ENCODE results near the gene TLX3. TPM values are rescaled to one million over a fixed set of nuclear protein-coding genes. Genes with fewer than 3 reads are reported as not detected.

Gene TLX3
- total and polyA plus RNA-seq, 10 of the 15 experiments (the other 5 are each of a cell fraction or from before 2014, with no cell fraction given) = not detected

DNA sequence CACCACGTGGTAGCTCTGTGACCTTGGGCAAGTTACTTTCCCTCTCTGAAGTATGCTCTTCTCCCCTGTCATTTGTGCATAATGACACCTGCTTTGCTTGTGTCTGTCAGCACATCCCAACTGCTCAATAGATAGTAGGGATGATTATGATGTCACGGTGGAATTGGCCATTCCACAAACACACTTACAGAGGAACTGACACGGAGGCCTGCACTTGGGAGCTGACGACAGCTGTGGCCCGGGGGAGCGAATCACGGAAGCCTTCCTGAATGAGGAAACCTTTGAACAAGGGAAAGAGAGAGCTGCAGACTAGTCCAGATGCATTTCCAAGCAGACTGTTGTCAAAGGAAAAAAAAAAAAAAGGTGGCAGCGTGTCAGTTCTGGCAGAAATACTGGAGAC lies 21.0 kb downstream of the TLX3 start (continued):
- no peak for TF ChIP-seq PML (IDR thresholded peaks at IDR 0.05; ENCODE audit: low read length)

DNA sequence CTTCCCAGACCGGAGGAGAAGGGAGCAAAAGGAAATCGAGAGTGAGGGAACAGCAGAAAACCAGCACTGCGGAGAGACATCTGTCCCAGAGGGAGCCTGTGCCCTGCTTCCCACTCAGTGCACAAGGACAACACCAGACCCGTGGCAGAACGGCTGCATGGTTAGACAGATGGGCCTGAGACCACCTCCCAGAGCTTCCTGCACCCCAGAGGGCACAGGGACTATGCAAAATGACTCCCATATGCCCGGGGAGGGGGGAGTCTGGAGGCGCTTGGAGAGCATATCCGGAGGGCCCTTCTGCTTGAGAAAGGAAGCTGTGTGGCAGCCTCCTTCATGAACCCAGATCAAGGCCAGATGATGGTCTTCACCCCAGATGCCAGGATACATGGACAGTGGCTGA lies 26.6 kb downstream of the TLX3 start:
- no TSS peak for BruUV-seq (replicated peaks)
- Histone ChIP-seq H3K4me1 (ENCODE audit: control insufficient read depth, insufficient read depth, low read length) (no peaks in the 10 kb centered on the region), H3K79me2 (ENCODE audit: control insufficient read depth, insufficient read depth, low read length) (no peaks in the 10 kb centered on the region), H3K36me3 (ENCODE audit: control insufficient read depth in 2 of 2, insufficient read depth in 2 of 2, low read length in 1 of 2) (no peaks in the 10 kb centered on the region), H3K4me3 (no peak overlapping the region), H4K20me1 (ENCODE audit: control insufficient read depth, insufficient read depth) (no peaks in the 10 kb centered on the region), H3K4me2 (ENCODE audit: control insufficient read depth, insufficient read depth) (no peak overlapping the region), H2AFZ (ENCODE audit: control insufficient read depth, low read depth, low read length) (no peak overlapping the region), H3K27ac (ENCODE audit: control insufficient read depth, insufficient read depth) (no peak overlapping the region), H3K9ac (ENCODE audit: control insufficient read depth, insufficient read depth, low read length) (no peak overlapping the region), H3K27me3 (replicated peaks in 1 of 2; ENCODE audit: control insufficient read depth in 2 of 2, insufficient read depth in 2 of 2, low read length in 1 of 2) (peaks cover 3% of the 10 kb centered on the region in 2 experiments; a peak in 2 of 4 replicates), H3K9me3 (replicated peaks; ENCODE audit: control insufficient read depth, insufficient read depth, low read length) (no peaks in the 10 kb centered on the region)
- ChIA-PET POLR2A (no interaction called here), RAD21 (ENCODE audit: unreplicated experiment) (interaction anchor here (1.4 kb wide), 1 partner anchor 128 kb away, joined by 3 read pairs; no protein-coding TSS in a partner anchor), SMC1A (ENCODE audit: uncharacterized antibody, unreplicated experiment) (no interaction called here), CTCF (no interaction called here)
- in situ Hi-C loops (cut with MboI) = no loop called here
- TF ChIP-seq, protein P1, sequence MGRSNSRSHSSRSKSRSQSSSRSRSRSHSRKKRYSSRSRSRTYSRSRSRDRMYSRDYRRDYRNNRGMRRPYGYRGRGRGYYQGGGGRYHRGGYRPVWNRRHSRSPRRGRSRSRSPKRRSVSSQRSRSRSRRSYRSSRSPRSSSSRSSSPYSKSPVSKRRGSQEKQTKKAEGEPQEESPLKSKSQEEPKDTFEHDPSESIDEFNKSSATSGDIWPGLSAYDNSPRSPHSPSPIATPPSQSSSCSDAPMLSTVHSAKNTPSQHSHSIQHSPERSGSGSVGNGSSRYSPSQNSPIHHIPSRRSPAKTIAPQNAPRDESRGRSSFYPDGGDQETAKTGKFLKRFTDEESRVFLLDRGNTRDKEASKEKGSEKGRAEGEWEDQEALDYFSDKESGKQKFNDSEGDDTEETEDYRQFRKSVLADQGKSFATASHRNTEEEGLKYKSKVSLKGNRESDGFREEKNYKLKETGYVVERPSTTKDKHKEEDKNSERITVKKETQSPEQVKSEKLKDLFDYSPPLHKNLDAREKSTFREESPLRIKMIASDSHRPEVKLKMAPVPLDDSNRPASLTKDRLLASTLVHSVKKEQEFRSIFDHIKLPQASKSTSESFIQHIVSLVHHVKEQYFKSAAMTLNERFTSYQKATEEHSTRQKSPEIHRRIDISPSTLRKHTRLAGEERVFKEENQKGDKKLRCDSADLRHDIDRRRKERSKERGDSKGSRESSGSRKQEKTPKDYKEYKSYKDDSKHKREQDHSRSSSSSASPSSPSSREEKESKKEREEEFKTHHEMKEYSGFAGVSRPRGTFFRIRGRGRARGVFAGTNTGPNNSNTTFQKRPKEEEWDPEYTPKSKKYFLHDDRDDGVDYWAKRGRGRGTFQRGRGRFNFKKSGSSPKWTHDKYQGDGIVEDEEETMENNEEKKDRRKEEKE (IDR thresholded peaks at IDR 0.05) = no peak
- TF ChIP-seq, protein P2, sequence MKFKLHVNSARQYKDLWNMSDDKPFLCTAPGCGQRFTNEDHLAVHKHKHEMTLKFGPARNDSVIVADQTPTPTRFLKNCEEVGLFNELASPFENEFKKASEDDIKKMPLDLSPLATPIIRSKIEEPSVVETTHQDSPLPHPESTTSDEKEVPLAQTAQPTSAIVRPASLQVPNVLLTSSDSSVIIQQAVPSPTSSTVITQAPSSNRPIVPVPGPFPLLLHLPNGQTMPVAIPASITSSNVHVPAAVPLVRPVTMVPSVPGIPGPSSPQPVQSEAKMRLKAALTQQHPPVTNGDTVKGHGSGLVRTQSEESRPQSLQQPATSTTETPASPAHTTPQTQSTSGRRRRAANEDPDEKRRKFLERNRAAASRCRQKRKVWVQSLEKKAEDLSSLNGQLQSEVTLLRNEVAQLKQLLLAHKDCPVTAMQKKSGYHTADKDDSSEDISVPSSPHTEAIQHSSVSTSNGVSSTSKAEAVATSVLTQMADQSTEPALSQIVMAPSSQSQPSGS (IDR thresholded peaks at IDR 0.05; ENCODE audit: low read length) = no peak
- TF ChIP-seq YY1 (IDR thresholded peaks at IDR 0.05; ENCODE audit: low read depth, low read length) (no peak), ZZZ3 (IDR thresholded peaks at IDR 0.05; ENCODE audit: control insufficient read depth, insufficient read length, low read depth) (no peak), KLF5 (IDR thresholded peaks at IDR 0.05; ENCODE audit: partially characterized antibody) (no peak), BMI1 (IDR thresholded peaks at IDR 0.05; ENCODE audit: borderline replicate concordance) (no peak), ASH2L (IDR thresholded peaks at IDR 0.05; ENCODE audit: borderline replicate concordance, low read depth) (no peak), NFYA (IDR thresholded peaks at IDR 0.05; ENCODE audit: borderline replicate concordance, low read depth, low read length) (no peak), BCL11A (IDR thresholded peaks at IDR 0.05; ENCODE audit: low read depth, low read length) (no peak), STAT1 (conservative IDR thresholded peaks at IDR 0.05) (no peak), RFX5 (IDR thresholded peaks at IDR 0.05; ENCODE audit: low read depth, low read length) (no peak), JUND (IDR thresholded peaks at IDR 0.05; ENCODE audit: low read depth, low read length) (no peak), ZNF24 (IDR thresholded peaks at IDR 0.05) (no peak)
- TF ChIP-seq, protein P3, sequence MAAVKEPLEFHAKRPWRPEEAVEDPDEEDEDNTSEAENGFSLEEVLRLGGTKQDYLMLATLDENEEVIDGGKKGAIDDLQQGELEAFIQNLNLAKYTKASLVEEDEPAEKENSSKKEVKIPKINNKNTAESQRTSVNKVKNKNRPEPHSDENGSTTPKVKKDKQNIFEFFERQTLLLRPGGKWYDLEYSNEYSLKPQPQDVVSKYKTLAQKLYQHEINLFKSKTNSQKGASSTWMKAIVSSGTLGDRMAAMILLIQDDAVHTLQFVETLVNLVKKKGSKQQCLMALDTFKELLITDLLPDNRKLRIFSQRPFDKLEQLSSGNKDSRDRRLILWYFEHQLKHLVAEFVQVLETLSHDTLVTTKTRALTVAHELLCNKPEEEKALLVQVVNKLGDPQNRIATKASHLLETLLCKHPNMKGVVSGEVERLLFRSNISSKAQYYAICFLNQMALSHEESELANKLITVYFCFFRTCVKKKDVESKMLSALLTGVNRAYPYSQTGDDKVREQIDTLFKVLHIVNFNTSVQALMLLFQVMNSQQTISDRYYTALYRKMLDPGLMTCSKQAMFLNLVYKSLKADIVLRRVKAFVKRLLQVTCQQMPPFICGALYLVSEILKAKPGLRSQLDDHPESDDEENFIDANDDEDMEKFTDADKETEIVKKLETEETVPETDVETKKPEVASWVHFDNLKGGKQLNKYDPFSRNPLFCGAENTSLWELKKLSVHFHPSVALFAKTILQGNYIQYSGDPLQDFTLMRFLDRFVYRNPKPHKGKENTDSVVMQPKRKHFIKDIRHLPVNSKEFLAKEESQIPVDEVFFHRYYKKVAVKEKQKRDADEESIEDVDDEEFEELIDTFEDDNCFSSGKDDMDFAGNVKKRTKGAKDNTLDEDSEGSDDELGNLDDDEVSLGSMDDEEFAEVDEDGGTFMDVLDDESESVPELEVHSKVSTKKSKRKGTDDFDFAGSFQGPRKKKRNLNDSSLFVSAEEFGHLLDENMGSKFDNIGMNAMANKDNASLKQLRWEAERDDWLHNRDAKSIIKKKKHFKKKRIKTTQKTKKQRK (IDR thresholded peaks at IDR 0.05; ENCODE audit: low read depth, low read length) = no peak
- TF ChIP-seq, protein P4, sequence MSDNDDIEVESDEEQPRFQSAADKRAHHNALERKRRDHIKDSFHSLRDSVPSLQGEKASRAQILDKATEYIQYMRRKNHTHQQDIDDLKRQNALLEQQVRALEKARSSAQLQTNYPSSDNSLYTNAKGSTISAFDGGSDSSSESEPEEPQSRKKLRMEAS (IDR thresholded peaks at IDR 0.05; ENCODE audit: low read depth, low read length) = no peak
- no peak for FAIRE-seq
- no peak for DNase-seq (ENCODE audit: low read depth, low spot score)
- no peak for ATAC-seq
- intact Hi-C loops (cut with micrococcal nuclease; ENCODE audit: unreplicated experiment) = no loop called here
- 17% methylated on average over 7 of the region's 8 CpGs for WGBS (ENCODE audit: insufficient coverage, insufficient replicate concordance, low lambda C conversion rate, missing lambda C conversion rate)
